NCI-H1417 (cell line): ENCODE measurements around the gene KYAT1.
A peak's percentile ranks its signal among the peaks of the same experiment; 100 is the strongest.
"Not testable (repeated sequence)": the region's sequence is repeated elsewhere in the genome, so short reads cannot be mapped to it uniquely, and the experiment has no call there.

ENCODE experiments used
- DNase-seq, 3 experiments: peaks; one replicate each; lab custom pipeline; 2025; lab: John Stamatoyannopoulos, UW

The KYAT1 gene

DNA sequence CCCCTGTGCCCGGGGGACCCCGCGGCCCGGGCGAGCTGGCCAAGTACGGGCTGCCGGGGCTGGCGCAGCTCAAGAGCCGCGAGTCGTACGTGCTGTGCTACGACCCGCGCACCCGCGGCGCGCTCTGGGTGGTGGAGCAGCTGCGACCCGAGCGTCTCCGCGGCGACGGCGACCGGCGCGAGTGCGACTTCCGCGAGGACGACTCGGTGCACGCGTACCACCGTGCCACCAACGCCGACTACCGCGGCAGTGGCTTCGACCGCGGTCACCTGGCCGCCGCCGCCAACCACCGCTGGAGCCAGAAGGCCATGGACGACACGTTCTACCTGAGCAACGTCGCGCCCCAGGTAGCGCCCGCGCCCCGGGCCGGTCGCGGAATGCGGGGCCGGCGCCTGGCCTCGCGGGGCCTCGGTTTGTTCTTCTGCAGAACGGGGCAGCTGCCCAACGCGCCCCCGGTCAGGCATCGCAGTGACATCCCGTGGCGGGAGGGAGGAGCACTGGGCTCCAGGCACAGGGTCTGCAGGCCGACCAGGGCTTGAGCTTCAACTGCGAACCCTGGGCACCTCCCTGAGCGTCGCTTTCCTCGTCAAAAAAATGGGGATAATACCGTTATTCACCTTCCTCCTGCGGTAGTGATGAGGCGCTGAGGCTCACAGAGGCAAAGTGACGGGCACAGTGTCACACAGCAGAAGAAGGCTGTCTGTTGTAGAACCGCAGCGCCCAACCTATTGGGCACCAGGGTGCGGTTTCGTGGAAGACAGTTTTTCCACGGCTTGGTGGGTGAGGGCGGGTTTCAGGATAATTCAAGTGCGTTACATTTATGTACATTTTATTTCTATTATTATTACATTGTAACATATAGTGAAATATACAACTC, 62.7 kb downstream of the KYAT1 start:
- peak; percentile 28 to 88 (median 81) for DNase-seq

DNA sequence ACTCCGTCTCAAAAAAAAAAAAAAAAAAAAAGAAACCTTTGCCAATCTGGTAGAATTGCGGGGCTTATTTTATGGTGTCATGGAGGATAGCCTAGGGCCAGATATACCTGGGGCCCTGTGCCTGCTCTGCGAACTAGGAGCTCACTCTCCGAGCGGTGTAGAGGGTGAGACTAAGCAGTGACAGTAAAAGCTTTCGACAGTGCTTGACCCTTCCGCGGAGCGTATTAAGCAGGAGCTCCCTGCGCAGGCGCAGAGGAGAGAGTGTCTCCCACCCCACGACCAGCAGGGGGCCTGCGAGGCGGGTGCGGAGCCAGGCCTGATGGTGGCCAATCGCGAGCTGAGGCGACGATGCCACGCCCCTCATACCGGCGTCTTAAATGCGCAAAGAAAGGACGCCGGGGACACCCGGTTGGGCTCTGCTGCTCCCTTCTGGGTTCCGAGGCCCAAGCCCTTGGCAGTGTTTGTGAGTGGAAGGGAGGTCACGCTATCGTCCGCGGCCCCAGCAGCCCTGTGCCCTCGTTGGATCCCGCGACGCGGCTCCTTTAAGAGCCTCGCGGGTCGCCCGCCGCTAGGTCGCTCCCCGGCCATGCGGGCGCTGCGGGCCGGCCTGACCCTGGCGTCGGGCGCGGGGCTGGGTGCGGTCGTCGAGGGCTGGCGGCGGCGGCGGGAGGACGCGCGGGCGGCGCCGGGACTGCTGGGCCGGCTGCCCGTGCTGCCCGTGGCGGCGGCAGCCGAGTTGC, 63.5 kb downstream of the KYAT1 start, which contains the start of gene ENDOG:
Gene ENDOG, plus strand, starts transcription at position 402 of the 740 bp plus-strand sequence. Its CDS starts 185 bp downstream, at position 587.
- peak; percentile 97 to 100 (median 99) for DNase-seq

DNA sequence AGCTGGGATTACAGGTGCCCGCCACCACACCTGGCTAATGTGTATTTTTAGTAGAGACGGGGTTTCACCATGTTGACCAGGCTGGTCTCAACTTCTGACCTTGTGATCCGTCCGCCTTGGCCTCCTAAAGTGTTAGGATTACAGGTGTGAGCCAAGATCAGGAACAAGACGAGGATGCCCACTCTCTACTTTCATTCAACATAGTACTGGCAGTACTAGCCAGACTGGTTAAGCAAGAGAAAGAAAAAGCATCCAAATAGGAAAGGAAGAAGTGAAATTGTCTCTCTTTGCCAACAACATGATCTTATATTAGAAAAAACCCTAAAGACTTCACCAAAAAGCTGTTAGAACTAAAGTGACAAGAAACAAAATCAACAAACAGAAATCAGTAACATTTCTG, 70.9 kb downstream of the KYAT1 start:
- no peak for DNase-seq

DNA sequence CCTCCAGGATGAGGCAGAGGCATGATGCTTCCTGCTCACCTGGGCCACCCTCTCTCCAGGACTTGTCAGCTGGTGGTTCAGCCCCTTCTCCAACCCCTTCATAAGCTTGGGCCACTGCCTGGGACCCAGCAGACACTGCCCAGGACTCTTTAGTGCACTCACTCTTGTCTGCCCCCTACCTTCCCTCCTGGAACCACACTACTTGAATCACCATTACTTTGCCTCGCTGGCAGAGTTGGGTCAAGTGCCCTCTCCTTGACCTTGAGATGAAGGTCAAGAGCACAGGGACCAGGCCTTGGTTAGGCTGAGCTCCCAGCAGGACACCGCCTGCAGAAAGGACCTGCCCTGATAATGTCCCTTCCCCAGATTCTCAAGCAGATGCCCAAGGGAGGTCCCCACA, 71.9 kb downstream of the KYAT1 start:
- no peak for DNase-seq

DNA sequence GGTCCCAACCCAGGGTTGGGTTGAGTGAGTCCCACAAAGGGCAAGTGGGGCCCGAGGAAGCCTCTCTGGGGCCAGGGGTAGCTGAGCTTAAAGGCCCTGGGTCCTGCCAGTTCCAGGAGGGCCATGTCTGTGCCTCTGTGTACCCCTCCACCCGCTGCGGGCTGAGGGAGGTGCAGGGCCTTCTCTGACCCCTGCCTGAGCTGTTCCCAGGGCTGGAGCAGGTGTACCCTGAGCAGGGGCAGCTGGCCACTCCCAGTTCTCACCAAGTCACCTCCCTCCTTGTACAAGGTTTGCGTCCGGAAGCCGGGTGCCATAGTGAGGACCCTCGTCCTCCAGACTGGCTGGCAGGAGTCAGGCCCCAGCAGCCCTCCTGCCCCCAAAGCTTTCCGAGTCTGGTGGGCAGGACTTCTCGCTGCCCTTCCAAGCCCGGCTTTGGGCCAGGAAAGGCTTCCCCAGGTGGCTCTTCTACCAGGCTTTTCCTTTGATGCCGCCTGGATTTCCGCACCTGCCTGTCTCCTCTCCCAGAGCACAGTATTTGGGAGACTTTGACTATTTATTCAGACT, 72.6 kb downstream of the KYAT1 start:
- DNase-seq, result no peak

DNA sequence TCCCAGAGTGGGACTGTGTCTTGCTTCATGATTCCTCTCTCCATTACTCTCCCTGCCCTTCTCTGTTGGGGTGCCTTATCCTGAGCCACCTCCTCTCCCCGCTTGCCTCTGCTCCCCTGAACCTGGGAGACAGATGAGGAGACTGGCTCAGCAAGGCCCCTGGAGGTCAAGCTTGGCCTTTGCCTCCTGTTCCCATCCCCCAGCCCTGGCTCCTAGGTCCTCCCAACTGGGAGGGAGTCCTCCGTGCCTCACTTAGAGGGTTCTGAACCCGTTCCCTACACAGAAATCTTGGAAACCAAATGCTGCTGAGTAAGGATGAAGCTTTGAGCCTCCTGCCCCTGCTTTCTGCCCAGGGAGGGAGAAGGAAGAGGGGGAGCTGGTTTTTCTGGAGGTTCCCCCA, 73.2 kb downstream of the KYAT1 start:
- no peak for DNase-seq

DNA sequence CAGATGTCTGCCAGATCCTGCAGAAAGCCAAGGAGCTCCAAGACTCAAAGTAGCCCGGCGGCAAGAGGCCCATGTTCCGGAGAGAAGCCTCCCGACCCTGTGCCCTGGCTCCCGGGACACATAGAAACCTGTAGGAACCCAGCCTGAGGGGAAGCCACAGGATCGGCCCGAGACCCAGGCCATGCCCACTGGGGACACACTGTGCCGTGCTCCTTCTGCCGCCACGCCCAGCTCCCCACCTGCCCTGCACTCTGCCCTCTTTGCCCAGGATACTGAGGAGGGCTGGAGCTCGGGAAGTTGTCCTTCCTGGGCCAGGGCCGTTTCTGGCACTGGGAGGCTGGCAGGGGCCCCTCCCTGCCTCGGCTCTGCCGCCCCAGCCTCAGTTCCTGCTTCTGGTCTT, 73.9 kb downstream of the KYAT1 start:
- no peak for DNase-seq

DNA sequence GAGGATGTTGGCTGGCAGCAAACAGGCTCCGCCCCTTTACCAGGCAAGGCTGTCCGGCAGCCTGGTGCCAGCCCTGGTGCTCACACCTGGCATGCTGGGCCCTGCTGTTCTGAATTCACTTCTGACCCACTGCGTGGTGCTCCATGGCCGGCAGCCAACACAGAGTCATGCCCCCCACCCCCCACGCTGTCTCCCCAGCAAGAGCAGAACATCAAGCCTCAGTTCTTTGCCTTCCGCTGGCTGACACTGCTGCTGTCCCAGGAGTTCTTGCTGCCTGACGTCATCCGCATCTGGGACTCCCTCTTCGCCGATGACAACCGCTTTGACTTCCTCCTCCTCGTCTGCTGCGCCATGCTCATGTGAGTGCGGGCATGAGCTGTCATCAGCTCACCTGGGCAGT, 76.1 kb downstream of the KYAT1 start:
- DNase-seq, result no peak

DNA sequence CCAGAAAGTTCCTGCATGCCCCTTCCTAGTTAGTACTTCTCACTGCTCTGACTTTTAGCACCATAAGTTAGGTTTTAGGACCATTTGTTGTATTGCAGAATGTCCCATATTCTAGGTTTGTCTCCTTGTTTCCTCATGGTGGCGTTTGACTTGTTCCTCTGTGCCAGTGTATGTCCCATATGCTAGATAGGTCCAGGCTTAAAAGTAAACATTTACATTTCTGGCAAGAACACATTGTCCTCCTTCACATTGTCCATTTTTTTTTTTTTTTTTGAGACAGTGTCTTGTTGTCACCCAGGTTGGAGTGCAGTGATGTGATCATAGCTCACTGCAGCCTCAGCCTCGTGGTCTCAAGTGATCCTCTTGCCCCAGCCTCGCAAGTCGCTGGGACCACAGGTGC, 79.3 kb downstream of the KYAT1 start:
- no peak for DNase-seq

DNA sequence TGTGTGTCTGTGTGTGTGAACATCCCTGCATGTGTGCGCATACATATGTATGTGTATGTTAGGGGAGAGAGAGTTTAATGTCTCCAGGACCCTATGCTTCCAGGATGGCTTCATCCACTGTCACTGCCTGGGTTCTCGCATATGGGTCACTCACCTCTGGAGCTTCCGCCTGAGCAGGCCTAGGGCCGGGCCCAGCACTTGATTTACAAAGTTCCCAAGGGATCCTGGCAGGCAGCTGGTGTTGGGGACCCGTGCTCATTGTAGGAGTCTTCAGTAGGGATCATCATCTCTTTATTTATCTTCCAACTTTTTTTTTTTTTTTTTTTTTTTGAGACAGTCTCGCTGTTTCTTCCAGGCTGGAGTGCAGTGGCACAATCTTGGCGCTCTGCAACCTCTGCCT, 81.7 kb downstream of the KYAT1 start:
- no peak for DNase-seq

DNA sequence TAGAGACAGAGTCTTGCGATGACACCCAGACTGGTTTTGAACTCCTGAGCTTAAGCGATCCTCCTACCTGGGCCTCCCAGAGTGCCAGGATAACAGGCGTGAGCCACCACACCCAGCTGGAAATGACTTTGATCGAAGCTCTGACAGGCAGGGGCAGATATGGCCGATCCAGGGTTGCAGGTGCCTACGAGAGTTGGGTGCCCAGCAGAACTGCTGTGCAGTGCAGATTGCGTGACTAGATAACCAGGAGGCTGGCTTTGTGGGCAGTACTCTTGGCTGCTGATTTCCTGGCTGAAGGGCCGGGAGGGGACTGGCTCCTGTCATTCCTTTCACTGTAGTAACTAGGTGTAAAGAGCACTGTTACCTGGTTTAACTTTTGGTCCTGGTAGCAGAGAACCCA, 82.9 kb downstream of the KYAT1 start:
- DNase-seq, result no peak

DNA sequence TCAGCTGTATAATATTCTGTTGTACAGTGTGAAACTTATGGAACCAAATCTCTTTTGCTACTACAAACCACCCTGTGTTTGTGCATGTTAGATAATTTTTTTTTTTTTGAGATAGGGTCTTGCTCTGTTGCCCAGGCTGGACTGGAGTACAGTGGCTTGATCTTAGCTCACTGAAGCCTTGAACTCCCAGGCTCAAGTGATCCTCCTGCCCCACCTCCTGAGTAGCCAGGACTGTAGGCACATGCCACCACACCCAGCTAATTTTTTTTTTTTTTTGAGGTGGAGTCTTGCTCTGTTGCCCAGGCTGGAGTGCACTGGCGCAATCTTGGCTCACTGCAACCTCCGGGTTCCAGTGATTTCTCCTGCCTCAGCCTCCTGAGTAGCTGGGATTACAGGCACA, 86.8 kb downstream of the KYAT1 start:
- DNase-seq, result not testable (repeated sequence)

DNA sequence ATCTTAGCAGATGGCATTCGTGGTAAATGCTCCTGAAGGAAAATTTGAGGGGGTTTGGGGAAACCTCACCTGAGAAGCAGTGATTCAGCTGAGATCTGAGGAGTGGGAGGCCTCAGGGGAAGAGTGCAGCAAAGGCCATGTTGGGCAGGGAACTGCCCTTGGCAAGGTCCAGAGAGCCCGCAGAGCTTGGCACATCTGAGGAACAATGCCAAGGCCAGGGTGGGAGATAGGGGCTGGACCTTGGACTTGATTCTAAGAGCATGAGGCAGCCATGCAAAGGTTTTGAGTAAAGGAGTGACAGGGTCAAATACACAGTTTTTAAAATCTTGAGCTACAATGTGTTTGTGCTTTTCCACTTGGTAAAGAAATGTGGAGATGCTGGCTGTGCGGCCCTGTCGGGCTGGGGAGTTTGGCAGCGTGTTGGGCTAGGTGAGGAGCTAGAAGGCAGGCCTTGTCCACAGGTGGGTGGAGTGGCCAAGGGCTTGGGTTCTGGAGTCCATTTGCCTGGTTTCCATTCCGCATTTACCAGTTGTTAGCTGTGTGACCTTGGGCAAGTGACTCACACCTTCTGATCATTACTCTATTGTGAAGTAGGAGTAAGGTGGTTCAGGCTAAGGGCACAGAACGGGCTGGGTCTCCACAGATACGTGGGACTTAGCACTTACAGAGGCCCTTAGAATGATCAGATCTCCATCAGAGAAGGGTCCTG, 88.6 kb downstream of the KYAT1 start:
- DNase-seq, result no peak

DNA sequence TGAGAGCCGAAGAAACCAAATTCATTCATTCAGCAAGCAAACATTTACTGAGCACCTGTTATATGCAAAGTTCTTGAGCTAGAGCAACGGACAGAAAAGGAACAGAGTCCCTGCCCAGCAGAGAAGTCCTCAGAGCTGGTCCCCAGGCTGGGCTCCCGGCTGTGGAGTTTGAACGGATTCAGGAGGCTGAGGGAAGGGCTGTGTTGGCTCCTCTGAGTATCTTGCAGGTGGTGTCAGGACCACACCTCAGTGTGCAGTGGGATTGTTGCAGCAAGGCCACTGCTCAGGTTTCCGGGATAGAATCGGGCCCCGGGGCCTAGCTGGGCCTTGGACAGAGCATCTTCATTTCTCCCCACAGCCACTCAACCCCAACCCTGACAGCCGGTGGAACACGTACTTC, 89.6 kb downstream of the KYAT1 start:
- DNase-seq, result no peak

DNA sequence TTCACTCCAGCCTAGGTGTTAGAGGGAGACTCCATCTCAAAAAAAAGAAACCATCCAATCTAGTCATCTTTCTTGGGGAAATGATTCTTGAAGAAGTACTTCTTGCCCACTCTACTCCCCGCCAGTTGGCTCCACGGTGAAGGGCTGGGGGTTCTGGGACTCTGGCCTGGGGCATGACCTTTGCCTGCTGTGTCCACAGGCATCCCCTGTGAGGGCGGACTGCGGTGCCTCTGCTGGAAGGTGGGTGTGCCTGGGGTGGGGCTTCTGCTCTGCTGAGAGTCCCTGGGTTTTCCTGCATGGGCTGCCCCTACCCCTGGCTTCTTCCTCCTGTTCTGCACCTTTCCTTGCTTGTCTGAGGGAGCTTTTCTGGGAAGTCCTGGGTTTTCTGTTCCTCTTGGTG, 91.2 kb downstream of the KYAT1 start:
- no peak for DNase-seq

DNA sequence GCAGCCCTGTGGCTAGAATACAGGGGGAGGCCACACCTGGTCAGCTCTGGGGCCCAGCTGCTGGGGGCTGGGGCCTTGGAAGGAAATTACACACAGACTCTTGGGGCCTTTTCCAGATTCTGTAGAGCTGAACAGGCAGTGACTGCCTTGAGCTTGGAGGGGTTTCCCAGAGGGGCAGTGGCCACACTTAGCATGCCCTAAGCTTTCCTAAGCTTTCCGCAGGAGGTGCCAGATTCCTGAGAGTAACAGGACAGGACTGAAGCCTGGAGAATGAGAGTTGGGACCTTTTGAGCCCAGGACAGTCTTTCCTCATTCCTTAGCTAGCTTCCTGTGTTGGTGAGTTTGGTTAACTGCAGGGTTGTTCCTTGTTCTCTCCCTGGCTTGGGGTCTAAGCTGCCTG, 93.3 kb downstream of the KYAT1 start:
- no peak for DNase-seq

DNA sequence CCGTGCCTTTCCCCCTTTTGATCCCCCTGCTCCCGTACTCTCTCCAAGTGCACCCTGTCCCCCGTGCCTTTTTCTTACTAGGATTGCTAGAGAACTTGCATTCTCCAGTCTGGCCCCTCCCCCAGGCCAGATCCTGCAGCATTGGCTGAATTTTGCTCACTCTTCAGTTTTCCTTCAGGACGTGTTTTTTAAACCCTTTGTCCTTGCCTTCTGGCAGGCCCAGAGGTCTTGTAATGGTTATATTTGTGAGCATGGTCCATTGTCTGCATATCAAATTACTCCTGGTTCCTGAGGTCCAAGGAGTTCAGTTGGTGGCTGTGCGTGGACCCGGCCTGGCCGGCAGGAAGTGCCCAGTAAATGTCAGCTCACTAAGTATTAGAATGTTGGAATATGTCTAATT, 94.1 kb downstream of the KYAT1 start:
- DNase-seq, result peak in 1 of 3 experiments; percentile 24

DNA sequence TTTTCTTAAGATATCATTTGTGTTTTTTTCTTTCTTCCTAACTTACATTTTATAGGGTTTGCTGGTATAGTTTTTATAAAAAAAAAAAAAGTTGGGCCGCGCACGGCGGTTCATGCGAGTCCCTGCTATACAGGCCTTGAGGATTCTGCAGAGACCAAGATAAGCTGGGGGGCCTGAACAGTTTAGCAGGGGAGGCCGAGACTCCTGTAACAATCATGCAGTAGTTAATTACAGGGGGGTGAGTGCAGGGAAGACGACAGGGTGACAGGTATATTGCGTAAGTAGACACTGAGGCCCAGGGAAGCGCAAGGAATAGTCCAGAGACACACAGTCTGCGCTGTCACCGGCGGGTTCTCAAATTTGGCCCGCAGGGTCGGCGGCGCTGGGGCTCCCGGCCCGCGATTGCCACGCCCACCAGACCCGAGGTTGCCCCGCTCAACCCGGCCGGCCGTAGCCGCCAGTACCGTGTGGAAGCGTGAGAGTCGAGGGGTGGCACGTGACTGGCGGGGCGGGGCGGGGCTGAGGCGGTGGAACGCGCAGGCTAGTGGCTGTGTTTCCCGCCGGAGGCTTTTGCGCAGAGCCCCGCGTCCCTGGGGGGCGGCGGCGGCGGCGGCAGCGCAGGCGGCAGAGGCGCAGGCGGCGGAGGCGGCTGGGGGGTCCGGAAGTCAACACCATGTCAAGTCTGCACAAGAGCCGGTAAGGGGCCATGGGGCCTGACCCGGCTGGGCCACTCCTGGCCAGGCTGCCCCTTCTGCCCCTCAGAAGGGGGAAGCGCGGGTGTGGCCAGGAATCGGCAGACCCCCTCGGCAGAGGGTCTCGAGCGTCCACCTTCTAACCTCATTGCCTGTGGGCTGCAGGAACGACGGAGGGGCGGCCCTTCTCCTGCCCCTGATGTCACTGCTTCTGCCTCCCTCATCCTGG, 94.8 kb downstream of the KYAT1 start, which contains the start of gene TBC1D13:
Gene TBC1D13, plus strand, starts transcription at position 573 of the 921 bp plus-strand sequence. Its CDS starts 101 bp downstream, at position 674.
- peak; percentile 64 to 92 (median 90) for DNase-seq

DNA sequence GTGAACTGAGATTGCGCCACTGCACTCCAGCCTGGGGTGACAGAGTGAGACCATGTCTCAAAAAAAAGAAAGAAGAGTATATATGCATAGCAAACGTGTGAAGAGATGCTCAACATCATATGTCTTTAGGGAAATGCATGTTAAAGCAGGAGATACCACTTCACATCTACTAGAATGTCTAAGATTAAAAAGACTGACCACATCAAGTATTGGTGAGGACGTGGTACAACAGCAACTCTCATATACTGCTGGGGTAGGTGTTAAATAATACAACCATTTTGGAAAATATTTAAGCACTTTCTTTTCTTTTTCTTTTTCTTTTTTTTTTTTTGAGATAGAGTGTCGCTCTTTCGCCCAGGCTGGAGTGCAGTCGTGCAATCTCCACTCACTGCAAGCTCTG, 96.3 kb downstream of the KYAT1 start:
- no peak for DNase-seq
